CD4-positive, alpha-beta T cell treated with Interleukin-17A for 1 hour (primary cell): Measurements from ENCODE around the gene LRP1B.
"Not testable (repeated sequence)": the region's sequence is repeated elsewhere in the genome, so short reads cannot be mapped to it uniquely, and the experiment has no call there.

Experiments
- DNase-seq: peaks from one replicate; pipeline ENCODE4 v3.0.0-alpha.2; 2020

Gene LRP1B

DNA sequence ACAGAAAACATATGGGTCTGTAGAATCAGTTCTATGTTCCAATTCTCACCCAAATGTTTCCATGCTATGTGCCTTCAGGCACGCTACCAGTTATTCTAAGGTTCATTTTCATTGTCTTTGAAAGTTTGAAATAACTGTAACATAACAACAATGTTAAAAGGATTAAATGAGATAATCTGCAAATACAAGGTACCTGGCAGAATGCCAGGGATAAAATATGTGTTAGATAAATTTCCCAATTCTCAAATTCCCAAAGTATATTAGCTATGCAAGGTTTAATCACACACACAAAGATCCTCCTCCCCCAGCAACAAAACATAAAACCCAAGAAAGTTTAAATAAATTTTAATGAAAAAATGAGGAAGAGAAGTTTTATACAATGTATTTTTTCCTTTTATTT is 261.2 kb downstream of the LRP1B start:
- no peak for DNase-seq

DNA sequence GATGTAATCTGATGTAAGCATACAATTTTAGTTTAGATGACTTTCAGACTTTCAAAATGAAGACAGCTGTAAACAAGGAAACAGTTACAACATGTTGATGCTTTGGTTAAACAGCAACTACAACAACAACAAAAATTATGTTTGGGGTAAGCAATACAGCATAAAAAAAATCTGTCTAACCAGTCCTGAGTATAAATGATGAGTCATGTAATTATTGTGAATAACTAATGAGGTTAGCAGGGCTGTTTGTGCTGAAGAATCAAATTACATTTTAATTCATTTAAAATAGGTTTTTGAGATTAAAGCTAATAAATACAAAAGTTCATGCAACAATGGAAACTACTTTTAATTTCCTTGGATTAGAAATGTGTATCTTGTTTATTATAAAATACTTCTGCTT is 266.9 kb downstream of the LRP1B start:
- DNase-seq: no peak

- DNase-seq: no peak
These were observed 274.4 kb downstream of the LRP1B start for GRCh38 chr2:141856215-141856919.

DNA sequence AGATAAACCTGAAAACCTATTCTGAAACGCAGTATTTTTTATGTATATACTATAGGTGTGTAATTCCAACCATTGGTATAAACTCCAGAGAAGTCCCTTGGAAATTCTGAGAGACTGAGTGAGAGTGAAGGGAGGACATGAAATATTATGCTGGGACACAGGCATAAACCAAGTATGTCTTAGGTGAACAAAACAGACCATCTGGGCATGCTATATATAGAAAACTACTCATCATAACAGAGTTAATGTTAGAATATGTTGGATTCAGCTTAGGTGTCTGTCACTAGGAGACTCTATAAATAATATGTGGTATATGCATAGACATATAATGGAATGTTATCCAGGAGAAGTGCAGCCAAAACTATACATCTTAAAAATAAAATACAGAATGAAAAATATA is 282.6 kb downstream of the LRP1B start:
- no peak for DNase-seq

DNA sequence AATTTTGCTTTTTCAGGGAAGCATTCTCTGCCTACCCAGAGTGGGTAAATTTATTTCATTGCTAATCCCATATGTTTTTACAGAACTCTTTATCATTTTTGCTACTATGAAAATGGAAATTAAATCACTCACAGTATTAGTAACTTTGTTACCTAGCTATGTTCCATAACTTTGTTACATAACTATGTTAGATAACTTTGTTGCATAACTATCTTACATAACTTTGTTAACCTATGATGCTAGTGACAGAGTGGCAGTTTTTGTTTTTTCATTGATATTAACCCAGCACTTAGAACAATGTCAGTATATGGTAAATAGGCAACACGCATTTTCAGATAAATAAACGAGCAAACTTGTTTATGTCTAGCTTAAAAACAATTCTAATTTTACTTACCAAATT is 286.6 kb downstream of the LRP1B start:
- no peak for DNase-seq

DNA sequence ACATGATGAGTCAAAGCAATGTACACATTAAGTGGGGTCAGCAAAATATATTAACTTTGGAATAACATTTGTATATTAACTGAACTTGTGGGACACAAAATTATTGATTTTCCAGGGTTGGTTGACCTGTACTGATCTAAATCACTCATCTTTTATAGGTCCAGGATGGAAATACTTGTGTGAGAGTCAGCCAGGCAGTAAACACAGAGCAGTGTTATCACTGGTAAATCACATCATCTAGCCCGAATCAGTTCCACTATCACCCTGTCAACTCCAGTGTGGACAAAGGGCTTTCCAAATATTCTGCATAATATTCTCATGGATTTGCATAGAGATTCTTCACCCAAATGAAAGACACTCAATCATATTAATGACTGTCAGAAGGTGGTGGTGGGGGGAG is 295.7 kb downstream of the LRP1B start:
- no peak for DNase-seq

GRCh38 chr2:141828761-141829160 is 302.1 kb downstream of the LRP1B start:
- no peak for DNase-seq

DNA sequence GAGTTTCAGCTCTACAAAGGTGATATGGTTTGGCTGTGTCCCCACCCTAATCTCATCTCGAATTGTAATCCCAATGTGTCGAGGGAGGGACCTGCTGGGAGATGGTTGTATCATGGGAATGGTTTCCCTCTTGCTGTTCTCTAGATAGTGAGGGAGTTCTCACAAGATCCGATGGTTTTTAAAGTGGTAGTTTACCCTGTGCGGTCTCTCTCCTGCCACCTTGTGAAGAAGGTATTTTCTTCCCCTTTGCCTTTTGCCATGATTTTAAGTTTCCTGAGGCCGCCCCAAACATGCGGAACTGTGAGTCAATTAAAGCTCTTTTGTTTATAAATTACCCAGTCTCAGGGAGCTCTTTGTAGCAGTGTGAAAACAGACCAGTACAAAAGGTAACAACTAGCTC is 306.0 kb downstream of the LRP1B start:
- no peak for DNase-seq

DNA sequence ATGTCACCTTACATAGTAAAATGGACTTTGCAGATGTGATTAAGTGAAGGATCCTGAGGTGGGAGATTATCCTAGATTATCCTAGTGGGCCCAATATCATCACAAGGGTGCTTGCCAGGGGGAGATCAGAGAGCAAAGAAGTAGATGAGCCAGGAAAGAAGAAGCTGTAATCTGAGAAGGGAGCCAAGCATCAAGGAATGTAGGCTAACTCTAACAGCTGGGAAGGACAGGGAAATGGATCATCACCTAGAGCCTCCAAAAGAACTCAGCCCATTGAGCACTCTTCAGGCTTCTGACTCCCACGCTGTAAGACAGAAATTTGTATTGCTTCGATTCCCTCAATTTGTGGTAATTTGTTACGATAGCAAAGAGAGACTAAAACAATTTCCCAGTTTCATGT is 309.9 kb downstream of the LRP1B start:
- DNase-seq: no peak

- DNase-seq: not testable (repeated sequence)
These were observed 315.5 kb downstream of the LRP1B start for GRCh38 chr2:141815320-141815719.

DNA sequence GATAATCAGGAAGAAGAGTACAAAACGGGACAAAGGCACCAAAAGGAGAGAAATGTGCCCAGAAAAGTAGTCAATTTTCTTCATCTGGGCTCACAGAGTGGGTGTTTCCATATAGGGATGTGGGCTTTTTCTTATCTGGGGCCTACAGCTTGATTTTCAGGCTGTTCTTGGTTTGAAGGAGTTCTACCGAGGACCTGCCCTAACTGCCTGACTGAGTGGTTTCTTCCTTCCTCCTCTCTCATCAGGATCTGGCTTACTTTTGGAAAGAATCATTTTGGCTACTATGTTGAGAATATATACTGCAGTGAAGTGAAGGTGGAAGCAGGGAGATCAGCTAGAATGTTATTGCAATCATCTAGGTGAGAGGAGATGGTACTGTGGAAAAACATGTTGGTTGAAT is 316.7 kb downstream of the LRP1B start:
- no peak for DNase-seq

- DNase-seq: no peak
These were observed 320.7 kb downstream of the LRP1B start for GRCh38 chr2:141810148-141810547.

- no peak for DNase-seq
These were observed 324.7 kb downstream of the LRP1B start for GRCh38 chr2:141806090-141806489.

DNA sequence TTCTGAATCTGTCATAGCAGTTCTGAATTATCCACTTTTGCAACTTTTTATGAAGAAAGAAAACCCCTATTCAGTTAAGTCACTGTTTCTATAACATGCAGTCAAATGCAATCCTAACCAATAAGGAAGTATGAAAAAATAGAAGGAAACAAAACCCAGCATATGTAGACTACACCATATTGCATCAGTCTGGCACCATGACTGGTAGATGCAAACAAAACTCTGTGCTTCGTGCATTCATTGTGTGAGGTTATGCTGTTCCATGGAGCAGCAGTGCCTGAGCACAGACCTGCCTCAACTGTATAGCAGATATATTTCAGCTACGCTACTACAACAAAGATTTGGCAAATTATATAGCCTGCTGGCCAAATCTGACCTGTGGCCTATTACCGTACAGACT is 325.5 kb downstream of the LRP1B start:
- DNase-seq: no peak

DNA sequence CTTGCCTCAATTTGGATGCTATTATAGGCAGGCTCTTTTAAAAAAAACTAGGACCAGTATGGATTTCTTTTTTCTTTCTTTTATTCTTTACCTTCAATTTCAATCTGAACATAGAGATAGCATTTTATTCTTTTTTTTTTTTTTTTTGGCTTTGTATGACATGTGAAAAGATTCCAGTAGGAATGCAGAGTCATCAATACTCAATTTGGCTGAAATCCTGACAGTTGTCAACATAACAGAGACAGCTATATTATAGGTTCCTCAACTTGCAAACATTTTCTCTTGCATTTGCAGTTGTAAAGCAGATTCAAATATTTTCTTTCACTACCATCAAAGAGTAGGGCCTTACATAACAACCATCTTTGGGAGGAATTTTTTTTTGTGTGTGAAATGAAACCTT is 334.4 kb downstream of the LRP1B start:
- no peak for DNase-seq

- no peak for DNase-seq
These were observed 339.3 kb downstream of the LRP1B start for GRCh38 chr2:141791521-141791920.

DNA sequence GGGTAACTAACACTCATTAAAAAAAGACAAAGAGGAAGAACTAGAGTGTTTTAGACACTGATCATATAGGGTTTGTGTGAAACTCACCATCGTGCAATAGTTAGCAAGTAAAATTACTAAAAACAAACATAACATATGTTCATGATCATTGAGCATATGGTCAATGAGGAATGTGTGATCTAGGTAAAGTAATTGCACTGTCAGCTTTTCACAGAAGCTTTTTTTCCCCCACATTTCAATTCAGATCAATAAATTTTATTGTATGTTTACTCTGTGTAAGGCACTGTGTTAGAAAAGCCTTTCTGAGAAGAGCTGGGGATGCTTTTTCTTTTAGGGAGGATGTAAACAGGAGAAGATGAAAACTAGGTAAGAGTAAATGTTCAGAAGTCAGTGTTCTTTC is 348.2 kb downstream of the LRP1B start:
- no peak for DNase-seq

DNA sequence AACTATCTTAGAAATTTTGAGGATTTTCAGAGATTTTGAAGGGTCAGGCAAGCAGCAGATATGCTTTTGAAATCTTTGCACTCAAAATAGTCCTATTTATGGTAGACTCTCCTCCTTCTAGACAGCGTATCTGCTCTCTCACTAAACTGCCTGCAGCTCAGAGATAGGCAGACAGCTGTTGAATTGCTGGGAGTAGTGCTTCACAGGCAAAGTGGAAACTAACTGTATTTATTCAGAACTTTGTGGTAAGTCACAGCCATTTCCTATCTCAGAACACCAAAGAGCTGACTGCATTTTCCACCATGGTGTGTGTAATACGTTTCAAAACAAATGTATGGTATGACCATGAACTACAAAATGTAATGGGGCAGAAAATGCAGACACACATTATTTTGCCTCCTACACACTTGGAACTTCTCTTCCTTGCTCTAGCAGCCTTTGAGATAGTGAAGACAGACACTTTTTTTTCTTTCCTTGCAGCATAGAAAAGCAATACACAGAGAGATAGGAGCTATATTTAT is 352.4 kb downstream of the LRP1B start:
- no peak for DNase-seq

- no peak for DNase-seq
These were observed 360.3 kb downstream of the LRP1B start for GRCh38 chr2:141770530-141770929.

GRCh38 chr2:141767691-141768090 is 363.1 kb downstream of the LRP1B start:
- DNase-seq: no peak

DNA sequence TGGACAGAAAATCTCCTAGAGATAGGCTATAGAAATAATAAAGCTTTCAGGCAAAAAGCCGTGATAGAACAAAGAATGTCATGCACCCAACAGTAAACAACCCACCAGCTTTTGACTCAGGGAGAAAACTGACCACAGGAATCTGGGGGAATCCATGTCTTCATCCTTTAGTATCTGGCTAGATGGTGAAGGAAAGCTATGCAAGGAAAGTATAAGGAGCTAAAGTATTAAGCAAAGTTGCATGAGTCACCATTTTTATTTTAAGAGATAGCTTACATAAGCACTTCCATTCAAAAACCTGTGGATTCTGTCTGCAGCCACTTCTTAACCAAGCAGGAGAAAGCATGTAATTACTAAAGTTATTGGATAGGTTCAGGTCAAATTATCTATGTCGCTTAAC is 363.8 kb downstream of the LRP1B start:
- no peak for DNase-seq

DNA sequence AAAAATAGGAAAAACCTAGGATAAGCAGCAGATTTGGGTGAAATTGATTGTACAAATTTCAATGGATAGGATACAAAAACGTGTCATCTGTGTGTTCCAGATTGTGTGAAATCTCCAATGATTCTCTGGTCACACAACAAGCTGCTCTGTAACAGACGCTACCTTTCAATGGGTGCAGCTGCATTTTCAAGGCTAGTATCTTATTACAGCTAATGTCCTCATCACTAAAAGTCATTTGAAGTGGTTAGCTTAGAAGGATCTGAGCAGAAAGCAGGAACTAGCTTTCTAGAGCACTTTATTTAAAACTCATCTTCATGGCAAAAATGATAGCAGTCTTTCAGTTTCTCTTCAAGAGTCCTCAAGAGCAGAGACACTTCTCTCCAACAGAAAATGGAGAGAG is 364.6 kb downstream of the LRP1B start:
- DNase-seq: no peak

GRCh38 chr2:141748616-141749015 is 382.2 kb downstream of the LRP1B start:
- DNase-seq: no peak

DNA sequence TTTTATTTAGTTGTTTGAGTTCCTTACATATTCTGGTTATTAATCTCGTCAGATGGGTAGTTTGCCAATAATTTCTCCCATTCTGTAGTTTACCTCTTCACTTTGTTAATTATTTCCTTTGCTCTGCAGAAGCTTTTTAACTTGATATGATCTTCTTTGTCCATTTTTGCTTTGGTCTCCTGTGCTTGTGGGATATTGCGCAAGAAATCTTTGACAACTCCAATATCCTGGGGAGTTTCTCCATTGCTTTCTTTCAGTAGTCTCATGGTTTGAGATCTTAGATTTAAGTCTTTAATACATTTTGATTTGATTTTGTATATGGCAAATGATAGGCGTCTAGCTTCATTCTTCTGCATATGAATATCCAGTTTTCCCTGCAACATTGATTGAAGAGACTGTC is 389.2 kb downstream of the LRP1B start:
- DNase-seq: no peak

DNA sequence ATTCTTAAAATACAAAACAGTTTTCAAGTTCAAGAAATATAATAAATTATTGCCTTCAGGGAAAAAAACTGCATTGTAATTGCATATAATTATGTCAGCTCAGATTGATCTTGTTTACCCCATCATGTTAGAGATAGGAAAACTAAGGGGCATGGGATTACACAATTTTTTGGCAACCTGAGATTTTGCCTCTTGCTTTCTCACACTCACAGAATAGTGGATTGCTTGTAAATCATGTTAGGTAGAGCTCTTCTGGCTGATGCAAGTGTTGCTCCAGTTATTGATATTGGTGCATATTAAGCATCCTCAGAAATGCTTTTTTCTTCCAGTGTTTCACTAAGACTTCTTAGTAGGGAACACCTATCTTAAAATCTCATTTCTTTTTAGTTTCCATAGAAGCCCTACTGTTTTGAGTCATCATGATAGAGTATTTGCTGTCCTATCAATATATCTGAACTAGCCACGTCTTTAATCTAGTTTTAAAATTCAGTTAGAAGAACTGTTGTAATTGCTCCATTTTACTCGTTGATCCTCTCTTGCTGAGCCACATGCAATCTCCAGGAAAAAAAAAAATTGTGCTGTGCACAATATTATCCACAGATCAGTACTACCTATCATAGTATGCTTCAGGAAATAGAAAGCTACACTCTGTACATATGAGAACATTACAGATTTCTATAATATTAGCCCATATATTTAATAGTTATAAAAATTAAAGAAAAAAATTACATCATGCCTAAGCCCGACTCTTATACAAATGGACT is 393.1 kb downstream of the LRP1B start:
- DNase-seq: no peak
